ENCODE data around the gene HUWE1. TPM values are rescaled to one million over a fixed set of nuclear protein-coding genes. Genes with fewer than 3 reads are reported as not detected.

HUWE1 gene
- total RNA-seq, 3 donors from 2014 or later: 99.7 to 122 (median 108) TPM

- Histone ChIP-seq H3K27ac (no peak overlapping the region), H3K36me3 (no peaks in the 10 kb centered on the region), H3K4me1 (no peaks in the 10 kb centered on the region), H3K9me3 (no peaks in the 10 kb centered on the region), H3K4me3 (no peak overlapping the region), H3K27me3 (peaks cover 0 to 18% of the 10 kb centered on the region in 2 donors)
- intact Hi-C loops (cut with DNase I; ENCODE audit: low total_unique reads): no loop called here
- DNase-seq (ENCODE audit: low spot score in 2 of 2): no peak
- no peak for TF ChIP-seq POLR2A (IDR thresholded peaks at IDR 0.05)
- no peak for TF ChIP-seq CTCF (IDR thresholded peaks at IDR 0.05)
- no peak for TF ChIP-seq POLR2AphosphoS5 (IDR thresholded peaks at IDR 0.05)
Observed at GRCh38 chrX:53659039-53659438, 27.5 kb downstream of the HUWE1 start.

- H3K27ac ChIP-seq: no peak overlapping the region
- DNase-seq (ENCODE audit: low spot score in 2 of 2): no peak
- H3K9me3 ChIP-seq: no peaks in the 10 kb centered on the region
- intact Hi-C loops (cut with DNase I; ENCODE audit: low total_unique reads): no loop called here
- H3K36me3 ChIP-seq: no peaks in the 10 kb centered on the region
- no peak overlapping the region for H3K4me3 ChIP-seq
- H3K27me3 ChIP-seq: peaks cover 0 to 6% of the 10 kb centered on the region in 2 donors
- no peak for TF ChIP-seq POLR2AphosphoS5 (IDR thresholded peaks at IDR 0.05)
- TF ChIP-seq CTCF (IDR thresholded peaks at IDR 0.05): no peak
- TF ChIP-seq POLR2A (IDR thresholded peaks at IDR 0.05): no peak
- no peaks in the 10 kb centered on the region for H3K4me1 ChIP-seq
Observed at GRCh38 chrX:53656845-53657244, 29.7 kb downstream of the HUWE1 start.

- Histone ChIP-seq H3K27me3 (peaks cover 0 to 19% of the 10 kb centered on the region in 2 donors), H3K36me3 (no peaks in the 10 kb centered on the region), H3K4me1 (no peaks in the 10 kb centered on the region), H3K4me3 (no peak overlapping the region), H3K27ac (no peak overlapping the region), H3K9me3 (no peaks in the 10 kb centered on the region)
- intact Hi-C loops (cut with DNase I; ENCODE audit: low total_unique reads): no loop called here
- no peak for TF ChIP-seq POLR2AphosphoS5 (IDR thresholded peaks at IDR 0.05)
- DNase-seq (ENCODE audit: low spot score in 2 of 2): no peak
Observed at GRCh38 chrX:53654376-53654775, 32.1 kb downstream of the HUWE1 start.

GRCh38 chrX:53644751-53645150 is 41.8 kb downstream of the HUWE1 start:
- intact Hi-C loops (cut with DNase I; ENCODE audit: low total_unique reads): no loop called here
- Histone ChIP-seq H3K4me3 (no peak overlapping the region), H3K4me1 (no peaks in the 10 kb centered on the region), H3K27ac (no peak overlapping the region), H3K27me3 (peaks cover 0 to 19% of the 10 kb centered on the region in 2 donors), H3K9me3 (no peaks in the 10 kb centered on the region), H3K36me3 (no peaks in the 10 kb centered on the region)
- TF ChIP-seq POLR2AphosphoS5 (IDR thresholded peaks at IDR 0.05) (no peak), POLR2A (IDR thresholded peaks at IDR 0.05) (no peak)
- DNase-seq (ENCODE audit: low spot score in 2 of 2): no peak

- Histone ChIP-seq H3K4me1 (no peaks in the 10 kb centered on the region), H3K27ac (no peak overlapping the region), H3K27me3 (peaks cover 0 to 14% of the 10 kb centered on the region in 2 donors), H3K4me3 (no peak overlapping the region), H3K9me3 (no peaks in the 10 kb centered on the region), H3K36me3 (peaks cover 4% of the 10 kb centered on the region)
- intact Hi-C loops (cut with DNase I; ENCODE audit: low total_unique reads): no loop called here
- DNase-seq (ENCODE audit: low spot score in 2 of 2): no peak
- no peak for TF ChIP-seq POLR2AphosphoS5 (IDR thresholded peaks at IDR 0.05)
- no peak for TF ChIP-seq CTCF (IDR thresholded peaks at IDR 0.05)
- no peak for TF ChIP-seq POLR2A (IDR thresholded peaks at IDR 0.05)
Observed at GRCh38 chrX:53642337-53642736, 44.2 kb downstream of the HUWE1 start.

GRCh38 chrX:53639257-53639656 is 47.3 kb downstream of the HUWE1 start:
- Histone ChIP-seq H3K36me3 (peaks cover 4% of the 10 kb centered on the region), H3K27me3 (peaks cover 0 to 10% of the 10 kb centered on the region in 2 donors), H3K9me3 (no peaks in the 10 kb centered on the region), H3K4me1 (no peaks in the 10 kb centered on the region), H3K27ac (no peak overlapping the region), H3K4me3 (no peak overlapping the region)
- no peak for TF ChIP-seq POLR2A (IDR thresholded peaks at IDR 0.05)
- TF ChIP-seq CTCF (IDR thresholded peaks at IDR 0.05): no peak
- no peak for TF ChIP-seq POLR2AphosphoS5 (IDR thresholded peaks at IDR 0.05)
- intact Hi-C loops (cut with DNase I; ENCODE audit: low total_unique reads): no loop called here
- DNase-seq (ENCODE audit: low spot score in 2 of 2): no peak
